ENCODE results near the gene LTB4R.

- no peak for TF ChIP-seq ZFP30 (CRISPR knock-in tag; IDR thresholded peaks at IDR 0.05)
- TF ChIP-seq ISL1 (CRISPR knock-in tag; IDR thresholded peaks at IDR 0.05) = no peak
- TF ChIP-seq CSDC2 (CRISPR knock-in tag; IDR thresholded peaks at IDR 0.05) = no peak
- no peak for TF ChIP-seq SNAI2 (CRISPR knock-in tag; IDR thresholded peaks at IDR 0.05)
- TF ChIP-seq ZFP3 (CRISPR knock-in tag; IDR thresholded peaks at IDR 0.05) = no peak
- TF ChIP-seq ZNF8 (CRISPR knock-in tag; IDR thresholded peaks at IDR 0.05) = no peak
- no peak for TF ChIP-seq PATZ1 (CRISPR knock-in tag; IDR thresholded peaks at IDR 0.05; ENCODE audit: borderline replicate concordance)
- no peak for TF ChIP-seq ZC3H10 (CRISPR knock-in tag; IDR thresholded peaks at IDR 0.05)
- no peak for TF ChIP-seq CREB5 (CRISPR knock-in tag; IDR thresholded peaks at IDR 0.05; ENCODE audit: low read depth)
- no peak for TF ChIP-seq TCF4 (CRISPR knock-in tag; IDR thresholded peaks at IDR 0.05; ENCODE audit: borderline replicate concordance)
Observed at GRCh38 chr14:24308342-24309124, 2.8 kb upstream of the LTB4R start.

Measured in SK-N-SH treated with all-trans-retinoic acid at 6 μM for 48 hours (cell line).